Transverse colon (tissue), 3 donors: ENCODE results near the gene SCART1.

ENCODE experiments used
- EP300 ChIP-seq: sonication (generic); formaldehyde crosslinking; IDR thresholded peaks from one replicate; pipeline ENCODE4 v1.6.1; 2017; ENCODE audit warnings: antibody characterized with exemption, low read depth
- POLR2A ChIP-seq: fragments of 450-650 bp; IDR thresholded peaks from one replicate; pipeline ENCODE4 v1.6.1; 2016; ENCODE audit warnings: antibody characterized with exemption, mild to moderate bottlenecking, moderate library complexity
- TF ChIP-seq, protein P1 (sequence below), 5 experiments: fragments of 200-600 bp in 3 of 5; fragments of 450-650 bp in 2 of 5; sonication (generic) in 3 of 5; IDR thresholded peaks; 1 replicate in 2 of 5; 2 replicates in 3 of 5; pipeline ENCODE4 v1.5.1; 2016 to 2017; ENCODE audit warnings: antibody characterized with exemption in 5 of 5, inconsistent platforms in 3 of 5, mild to moderate bottlenecking in 2 of 5, moderate library complexity in 1 of 5

DNA sequence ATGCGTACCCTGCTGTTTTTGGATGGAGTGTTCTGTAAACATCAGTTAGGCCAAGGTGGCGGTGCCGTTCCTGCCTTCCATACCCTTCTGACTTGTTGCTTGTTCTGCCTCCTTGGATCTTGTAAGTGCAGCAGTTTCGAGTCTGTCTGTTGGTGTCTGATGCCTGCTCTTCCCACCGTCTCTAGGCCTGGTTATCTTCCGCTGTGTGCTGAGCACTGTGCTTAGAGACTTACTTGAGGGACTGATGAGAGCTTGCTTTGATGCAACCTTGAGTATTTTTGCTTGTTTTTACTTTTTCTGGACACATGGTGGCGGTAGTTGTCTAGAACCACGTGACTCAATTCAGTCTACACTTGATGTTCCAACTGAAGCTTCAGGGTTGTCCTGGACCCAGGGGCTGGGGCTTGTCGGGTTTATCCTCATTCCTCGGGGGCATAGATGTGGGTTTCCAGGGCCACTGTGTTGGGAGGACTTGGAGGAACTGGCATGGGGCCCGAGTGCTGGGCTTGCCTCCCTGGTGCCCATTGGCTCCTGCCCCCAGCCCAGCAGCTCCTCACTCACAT, 15.0 kb upstream of the SCART1 start:
- TF ChIP-seq, protein P1, sequence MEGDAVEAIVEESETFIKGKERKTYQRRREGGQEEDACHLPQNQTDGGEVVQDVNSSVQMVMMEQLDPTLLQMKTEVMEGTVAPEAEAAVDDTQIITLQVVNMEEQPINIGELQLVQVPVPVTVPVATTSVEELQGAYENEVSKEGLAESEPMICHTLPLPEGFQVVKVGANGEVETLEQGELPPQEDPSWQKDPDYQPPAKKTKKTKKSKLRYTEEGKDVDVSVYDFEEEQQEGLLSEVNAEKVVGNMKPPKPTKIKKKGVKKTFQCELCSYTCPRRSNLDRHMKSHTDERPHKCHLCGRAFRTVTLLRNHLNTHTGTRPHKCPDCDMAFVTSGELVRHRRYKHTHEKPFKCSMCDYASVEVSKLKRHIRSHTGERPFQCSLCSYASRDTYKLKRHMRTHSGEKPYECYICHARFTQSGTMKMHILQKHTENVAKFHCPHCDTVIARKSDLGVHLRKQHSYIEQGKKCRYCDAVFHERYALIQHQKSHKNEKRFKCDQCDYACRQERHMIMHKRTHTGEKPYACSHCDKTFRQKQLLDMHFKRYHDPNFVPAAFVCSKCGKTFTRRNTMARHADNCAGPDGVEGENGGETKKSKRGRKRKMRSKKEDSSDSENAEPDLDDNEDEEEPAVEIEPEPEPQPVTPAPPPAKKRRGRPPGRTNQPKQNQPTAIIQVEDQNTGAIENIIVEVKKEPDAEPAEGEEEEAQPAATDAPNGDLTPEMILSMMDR (IDR thresholded peaks at IDR 0.05): peak in 1 of 5 experiments; percentile 8
- TF ChIP-seq POLR2A: no peak
- TF ChIP-seq EP300: no peak
